ENCODE results near the gene TRAPPC12. TPM values are rescaled to one million over a fixed set of nuclear protein-coding genes. Genes with fewer than 3 reads are reported as not detected.

TRAPPC12 gene
- polyA plus RNA-seq, 1 donor (not counting 4 experiments of a cell fraction or from before 2014, with no cell fraction given): 44.2 TPM

DNA sequence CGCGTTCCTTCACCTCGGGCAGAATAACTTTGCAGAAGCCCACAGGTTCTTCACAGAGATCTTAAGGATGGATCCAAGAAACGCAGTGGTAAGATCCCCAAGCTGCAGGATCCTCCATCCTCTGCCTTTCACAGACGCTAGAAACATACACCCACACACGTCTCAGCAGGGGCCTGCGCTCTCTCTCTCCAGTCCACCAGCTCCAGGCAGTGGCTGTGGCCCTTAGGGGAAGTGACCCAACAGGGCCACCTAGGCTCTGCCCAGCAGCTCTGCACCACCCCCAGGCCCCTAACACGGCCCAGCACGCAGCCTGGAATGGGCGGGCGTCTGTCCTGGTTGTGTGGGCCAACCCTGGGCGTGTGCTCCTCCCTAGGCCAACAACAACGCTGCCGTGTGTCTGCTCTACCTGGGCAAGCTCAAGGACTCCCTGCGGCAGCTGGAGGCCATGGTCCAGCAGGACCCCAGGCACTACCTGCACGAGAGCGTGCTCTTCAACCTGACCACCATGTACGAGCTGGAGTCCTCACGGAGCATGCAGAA is 99.4 kb downstream of the TRAPPC12 start:
- Histone ChIP-seq H3K4me1 (ENCODE audit: control insufficient read depth, extremely low read depth, insufficient read depth, low read length) (no peaks in the 10 kb centered on the region), H3K36me3 (ENCODE audit: control insufficient read depth in 2 of 2, extremely low read depth in 1 of 2, insufficient read depth in 2 of 2, low read length in 2 of 2) (peaks cover 0 to 12% of the 10 kb centered on the region in 2 experiments), H3K27me3 (ENCODE audit: control insufficient read depth, extremely low read depth, insufficient read depth, low read length) (no peaks in the 10 kb centered on the region), H3K4me3 (ENCODE audit: control insufficient read depth in 2 of 3, extremely low read depth in 1 of 3, insufficient read depth in 2 of 3, low read depth in 1 of 3, low read length in 3 of 3) (no peak overlapping the region), H4K20me1 (ENCODE audit: control insufficient read depth, extremely low read depth, insufficient read depth, low read length) (no peaks in the 10 kb centered on the region), H3K9me3 (ENCODE audit: control insufficient read depth, low read depth, low read length) (no peaks in the 10 kb centered on the region), H3K27ac (ENCODE audit: control insufficient read depth, insufficient read depth, low read length) (no peak overlapping the region), H3K79me2 (ENCODE audit: control insufficient read depth, insufficient read depth, low read length) (no peaks in the 10 kb centered on the region), H3K9ac (ENCODE audit: control insufficient read depth, extremely low read depth, insufficient read depth, low read length) (no peak overlapping the region), H2AFZ (ENCODE audit: control insufficient read depth, low read length) (no peak overlapping the region), H3K9me1 (ENCODE audit: control insufficient read depth, extremely low read depth, insufficient read depth, low read length) (no peaks in the 10 kb centered on the region), H3K4me2 (ENCODE audit: control insufficient read depth, extremely low read depth, insufficient read depth, low read depth, low read length) (no peak overlapping the region)
- FAIRE-seq: no peak
- no peak for TF ChIP-seq EZH2 (IDR thresholded peaks at IDR 0.05; ENCODE audit: low read length)
- TF ChIP-seq, protein P1, sequence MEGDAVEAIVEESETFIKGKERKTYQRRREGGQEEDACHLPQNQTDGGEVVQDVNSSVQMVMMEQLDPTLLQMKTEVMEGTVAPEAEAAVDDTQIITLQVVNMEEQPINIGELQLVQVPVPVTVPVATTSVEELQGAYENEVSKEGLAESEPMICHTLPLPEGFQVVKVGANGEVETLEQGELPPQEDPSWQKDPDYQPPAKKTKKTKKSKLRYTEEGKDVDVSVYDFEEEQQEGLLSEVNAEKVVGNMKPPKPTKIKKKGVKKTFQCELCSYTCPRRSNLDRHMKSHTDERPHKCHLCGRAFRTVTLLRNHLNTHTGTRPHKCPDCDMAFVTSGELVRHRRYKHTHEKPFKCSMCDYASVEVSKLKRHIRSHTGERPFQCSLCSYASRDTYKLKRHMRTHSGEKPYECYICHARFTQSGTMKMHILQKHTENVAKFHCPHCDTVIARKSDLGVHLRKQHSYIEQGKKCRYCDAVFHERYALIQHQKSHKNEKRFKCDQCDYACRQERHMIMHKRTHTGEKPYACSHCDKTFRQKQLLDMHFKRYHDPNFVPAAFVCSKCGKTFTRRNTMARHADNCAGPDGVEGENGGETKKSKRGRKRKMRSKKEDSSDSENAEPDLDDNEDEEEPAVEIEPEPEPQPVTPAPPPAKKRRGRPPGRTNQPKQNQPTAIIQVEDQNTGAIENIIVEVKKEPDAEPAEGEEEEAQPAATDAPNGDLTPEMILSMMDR (optimal IDR thresholded peaks at IDR 0.05 in 1 of 3, IDR thresholded peaks at IDR 0.05 in 1 of 3, conservative IDR thresholded peaks at IDR 0.05 in 1 of 3; ENCODE audit: extremely low read depth in 1 of 3, insufficient read depth in 2 of 3, low read length in 3 of 3): no peak
- dilution Hi-C loops (cut with MboI; ENCODE audit: extremely low pct_ligation_motif_present, low sequenced_read_pairs): no loop called here
- DNase-seq (ENCODE audit: low read depth, low spot score): no peak

DNA sequence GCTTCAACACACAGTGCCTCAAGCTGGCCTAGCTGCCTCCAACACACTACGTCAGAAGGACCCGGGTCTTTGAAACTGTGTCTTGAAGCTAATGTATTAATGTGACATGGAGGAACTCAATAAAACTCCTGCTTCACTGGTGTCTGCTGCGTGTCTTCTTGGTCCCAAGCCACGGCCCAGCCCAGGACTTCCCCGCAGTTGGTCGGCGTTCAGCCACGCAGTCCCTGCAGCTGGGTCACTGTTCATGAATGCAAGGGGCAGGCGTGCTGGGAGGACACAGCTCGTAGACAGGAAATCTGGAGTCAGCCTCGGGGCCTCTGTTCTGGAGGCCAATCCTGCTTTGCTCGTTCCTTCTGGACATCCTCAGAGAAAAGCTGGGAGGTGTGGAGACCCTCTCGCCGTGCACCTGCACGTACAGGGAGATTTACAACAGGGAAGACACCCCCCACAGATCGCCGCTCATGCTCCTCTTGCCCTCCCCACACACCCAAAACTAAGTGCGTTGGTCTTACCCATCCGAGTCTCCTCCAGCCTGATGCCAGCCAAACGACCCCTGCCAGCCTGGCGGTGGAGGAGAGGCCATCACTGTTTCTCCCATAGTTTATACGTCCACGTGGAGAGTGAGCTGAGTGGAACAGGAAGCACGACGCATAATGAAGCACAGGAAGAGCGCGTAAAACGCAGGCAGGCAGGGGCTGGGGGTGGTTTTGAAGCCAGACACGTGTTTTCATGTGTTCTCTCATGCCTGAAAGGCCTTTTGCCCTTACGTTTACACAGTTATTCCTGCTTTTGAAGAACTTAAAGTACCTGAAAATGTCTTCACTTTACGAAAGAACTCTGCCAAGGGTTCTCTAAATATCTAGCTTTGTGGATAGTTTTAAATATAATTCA is 100.2 kb downstream of the TRAPPC12 start:
- dilution Hi-C loops (cut with MboI; ENCODE audit: extremely low pct_ligation_motif_present, low sequenced_read_pairs): no loop called here
- H3K36me3 ChIP-seq (ENCODE audit: control insufficient read depth in 2 of 2, extremely low read depth in 1 of 2, insufficient read depth in 2 of 2, low read length in 2 of 2): peaks cover 0 to 12% of the 10 kb centered on the region in 2 experiments

More for the DNA sequence above, 100.2 kb downstream of the TRAPPC12 start:
- Histone ChIP-seq H3K4me1 (ENCODE audit: control insufficient read depth, extremely low read depth, insufficient read depth, low read length) (no peaks in the 10 kb centered on the region), H4K20me1 (ENCODE audit: control insufficient read depth, extremely low read depth, insufficient read depth, low read length) (no peaks in the 10 kb centered on the region), H3K4me2 (ENCODE audit: control insufficient read depth, extremely low read depth, insufficient read depth, low read depth, low read length) (no peak overlapping the region), H3K9me3 (ENCODE audit: control insufficient read depth, low read depth, low read length) (no peaks in the 10 kb centered on the region), H3K4me3 (ENCODE audit: control insufficient read depth in 2 of 3, extremely low read depth in 1 of 3, insufficient read depth in 2 of 3, low read depth in 1 of 3, low read length in 3 of 3) (no peak overlapping the region), H3K79me2 (ENCODE audit: control insufficient read depth, insufficient read depth, low read length) (no peaks in the 10 kb centered on the region), H2AFZ (ENCODE audit: control insufficient read depth, low read length) (no peak overlapping the region), H3K9me1 (ENCODE audit: control insufficient read depth, extremely low read depth, insufficient read depth, low read length) (no peaks in the 10 kb centered on the region), H3K27me3 (ENCODE audit: control insufficient read depth, extremely low read depth, insufficient read depth, low read length) (no peaks in the 10 kb centered on the region), H3K27ac (ENCODE audit: control insufficient read depth, insufficient read depth, low read length) (no peak overlapping the region), H3K9ac (ENCODE audit: control insufficient read depth, extremely low read depth, insufficient read depth, low read length) (no peak overlapping the region)
- TF ChIP-seq, protein P1 (optimal IDR thresholded peaks at IDR 0.05 in 1 of 3, IDR thresholded peaks at IDR 0.05 in 1 of 3, conservative IDR thresholded peaks at IDR 0.05 in 1 of 3; ENCODE audit: extremely low read depth in 1 of 3, insufficient read depth in 2 of 3, low read length in 3 of 3): no peak
- no peak for TF ChIP-seq EZH2 (IDR thresholded peaks at IDR 0.05; ENCODE audit: low read length)
- DNase-seq (ENCODE audit: low read depth, low spot score) (no peak), FAIRE-seq (no peak)
